Retinal pigment epithelial cell (primary cell): Measurements from ENCODE around the gene SH3BP1.

Source experiments
- DNase-seq: peaks from one replicate; pipeline ENCODE4 v3.0.0-alpha.2; 2010; ENCODE audit warnings: low read depth
- H3K4me3 ChIP-seq: 2 replicates; pipeline ENCODE4 v1.5.1; 2011; ENCODE audit warnings: mild to moderate bottlenecking, low read length, control low read depth, moderate library complexity
- CTCF ChIP-seq: conservative IDR thresholded peaks from 2 replicates; pipeline ENCODE4 v1.5.1; 2011; ENCODE audit warnings: low read depth, low read length, control low read depth, inconsistent platforms

The SH3BP1 gene

DNA sequence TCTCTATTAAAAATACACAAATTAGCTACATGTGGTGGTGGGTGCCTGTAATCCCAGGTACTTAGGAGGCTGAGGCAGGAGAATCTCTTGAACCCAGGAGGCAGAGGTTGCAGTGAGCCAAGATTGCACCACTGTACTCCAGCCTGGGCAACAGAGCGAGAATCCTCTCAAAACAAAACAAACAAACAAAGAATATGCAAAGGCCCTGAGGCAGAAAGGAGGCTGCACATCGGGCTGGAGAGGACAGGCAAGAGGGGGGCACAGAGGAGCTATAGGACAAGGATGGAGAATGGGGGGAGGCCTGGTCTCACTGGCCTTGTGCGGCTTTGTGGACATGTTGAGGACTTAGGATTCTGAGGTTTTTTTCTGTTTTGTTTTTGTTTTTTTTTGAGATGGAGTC, 65.7 kb downstream of the SH3BP1 start:
- no peak for DNase-seq
- TF ChIP-seq CTCF = no peak
- no peak overlapping the region for H3K4me3 ChIP-seq
